ENCODE data around the gene ZG16B. TPM values are rescaled to one million over a fixed set of nuclear protein-coding genes. Genes with fewer than 3 reads are reported as not detected.

ZG16B gene
- total and polyA plus RNA-seq, 2 of the 8 experiments (the other 6 are each of a cell fraction or from before 2014, with no cell fraction given) = 0.11 TPM; not detected in 1

DNA sequence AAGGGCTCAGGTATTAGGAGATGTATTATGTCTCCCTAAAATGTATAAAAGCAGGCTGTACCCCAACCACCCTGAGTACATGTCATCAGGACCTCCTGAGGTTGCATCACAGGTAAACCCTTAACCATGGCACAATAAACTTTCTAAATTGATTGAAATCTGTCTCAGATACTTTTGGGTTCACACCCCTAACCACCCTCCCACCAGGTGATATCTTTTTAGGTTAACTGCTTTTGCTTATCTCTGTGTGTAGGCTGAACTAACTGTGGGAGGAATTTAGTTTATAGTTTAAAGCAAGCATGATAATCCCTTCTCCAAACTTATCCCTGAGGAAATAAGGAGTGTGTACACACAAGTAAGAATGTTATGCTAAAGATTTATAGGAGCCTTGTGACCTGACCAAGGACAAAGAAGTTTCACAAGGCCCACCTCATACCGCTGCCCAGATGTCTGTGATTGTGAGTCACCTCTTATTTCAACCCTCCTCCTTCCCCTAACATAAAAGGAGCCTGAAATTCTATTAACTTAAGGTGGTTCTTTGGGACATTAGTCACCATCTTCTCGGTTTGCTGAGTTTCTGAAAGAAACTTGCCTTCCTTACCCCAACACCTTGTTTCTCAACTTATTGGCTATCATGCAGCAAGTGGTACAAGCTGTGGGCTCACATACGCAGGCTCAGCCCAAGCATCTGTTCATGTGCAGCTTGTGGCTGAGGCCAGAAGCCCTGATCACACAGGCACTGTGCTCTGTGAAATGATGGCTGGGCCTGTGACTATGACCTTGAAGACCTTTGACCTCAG, 16.6 kb downstream of the ZG16B start (continued):
- TF ChIP-seq RXRA (IDR thresholded peaks at IDR 0.05; ENCODE audit: insufficient read depth, low read depth, low read length) = no peak

Data from H1 (cell line).